Activated CD4-positive, alpha-beta memory T cell treated with anti-CD3 and anti-CD28 coated beads for 36 hours (primary cell): ENCODE data around the gene ZNF429. TPM values are rescaled to one million over a fixed set of nuclear protein-coding genes. Genes with fewer than 3 reads are reported as not detected.
"Not testable (repeated sequence)": the region's sequence is repeated elsewhere in the genome, so short reads cannot be mapped to it uniquely, and the experiment has no call there.

Experiments
- CTCF ChIA-PET: fragments of 350-600 bp; sonication (Branson Sonifier 250); formaldehyde crosslinking; loops from one replicate; lab custom pipeline; 2021; ENCODE audit warnings: antibody characterized with exemption, inconsistent platforms; lab: Charles Lee
- POLR2A ChIA-PET: fragments of 350-600 bp; sonication (Branson Sonifier 250); formaldehyde crosslinking; loops from one replicate; lab custom pipeline; 2021; ENCODE audit warnings: antibody characterized with exemption; lab: Charles Lee
- DNase-seq: peaks from one replicate; pipeline ENCODE4 v3.0.0-alpha.2; 2020
- H3K27ac Mint-ChIP-seq: one replicate; pipeline ENCODE4 v1.8.0; 2021; ENCODE audit warnings: mixed read lengths
- H3K27me3 Mint-ChIP-seq: one replicate; pipeline ENCODE4 v1.8.0; 2021; ENCODE audit warnings: mixed read lengths
- H3K36me3 Mint-ChIP-seq: one replicate; pipeline ENCODE4 v1.8.0; 2021; ENCODE audit warnings: mixed read lengths
- H3K4me1 Mint-ChIP-seq: one replicate; pipeline ENCODE4 v1.8.0; 2021; ENCODE audit warnings: low read depth, mixed read lengths
- H3K4me3 Mint-ChIP-seq: one replicate; pipeline ENCODE4 v1.8.0; 2021; ENCODE audit warnings: mild to moderate bottlenecking, mixed read lengths
- H3K9me3 Mint-ChIP-seq: one replicate; pipeline ENCODE4 v1.8.0; 2021; ENCODE audit warnings: mixed read lengths
- intact Hi-C: fragments of 100-400 bp; cut with micrococcal nuclease; formaldehyde crosslinking; loops from one replicate; pipeline ENCODE4 v1.15.1; 2023
- total RNA-seq, 2 experiments: library from RNA; stranded (reverse); gene quantifications; one replicate each; pipeline ENCODE4 v1.2.3, GENCODE V29; 2021

ZNF429 gene
- total RNA-seq, 2 experiments from 2014 or later = 9.0 to 9.5 TPM

DNA sequence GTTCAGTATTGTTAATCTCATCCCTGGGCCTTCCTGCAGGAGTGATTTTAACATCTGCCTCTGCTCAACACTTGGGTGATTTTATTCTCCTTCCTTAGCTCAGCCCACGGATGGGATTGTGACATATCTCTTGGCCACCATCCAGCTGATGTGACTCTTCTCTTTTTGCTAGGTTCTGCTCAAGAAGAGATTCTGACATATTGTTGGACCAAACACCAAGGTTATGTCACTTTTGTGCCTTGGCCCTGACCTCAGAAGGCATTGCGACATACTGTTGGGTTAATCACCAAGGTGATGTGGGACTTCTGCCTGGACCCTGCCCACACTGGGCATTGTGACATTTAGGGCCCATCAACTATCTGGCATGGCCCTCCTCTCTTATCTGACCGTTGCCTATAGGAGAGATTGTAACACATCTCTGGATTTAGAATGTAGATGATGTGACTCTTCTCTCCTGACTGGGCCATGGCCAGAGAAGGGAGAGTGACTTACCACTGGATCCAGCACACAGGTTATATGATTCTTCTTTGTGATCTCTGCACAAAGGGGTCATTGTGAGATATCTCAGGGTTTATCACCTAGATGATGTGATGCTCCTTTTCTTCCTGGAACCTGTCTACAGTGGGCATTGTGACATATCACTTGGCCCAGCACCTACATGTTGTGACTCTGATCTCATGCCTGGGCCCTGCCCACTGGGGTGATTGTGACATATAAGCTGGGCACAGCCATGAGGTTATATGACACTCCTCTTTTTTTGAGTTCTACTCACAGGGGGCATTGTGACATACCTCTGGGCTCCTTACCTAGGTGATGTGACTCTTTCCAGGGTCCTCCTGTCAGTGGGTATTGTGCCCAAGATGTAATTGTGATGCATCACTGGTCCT lies 88.8 kb downstream of the ZNF429 start:
- no peak for DNase-seq
- no peak overlapping the region for H3K27ac Mint-ChIP-seq

DNA sequence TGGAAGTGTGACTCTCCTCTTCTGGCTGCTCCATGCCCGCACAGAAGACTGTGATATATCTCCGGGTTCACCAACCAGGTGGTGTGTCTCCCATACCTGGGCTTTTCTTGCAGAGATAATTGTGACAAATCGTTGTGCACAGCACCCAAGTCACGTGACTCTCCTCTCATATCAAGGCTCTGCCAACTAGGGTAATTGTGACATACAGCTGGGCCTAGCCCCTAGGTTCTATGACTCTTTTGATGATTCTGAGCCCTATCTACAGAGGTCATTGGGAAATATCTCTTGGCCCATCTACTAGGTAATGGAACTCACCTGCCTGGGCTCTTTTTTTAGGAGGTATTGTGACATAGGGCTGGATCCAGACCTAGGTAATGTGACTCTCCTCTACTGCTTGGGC lies 89.8 kb downstream of the ZNF429 start:
- H3K4me1 Mint-ChIP-seq = peaks cover 2% of the 10 kb centered on the region
- H3K27ac Mint-ChIP-seq = no peak overlapping the region
- H3K36me3 Mint-ChIP-seq = no peaks in the 10 kb centered on the region
- no peaks in the 10 kb centered on the region for H3K9me3 Mint-ChIP-seq
- POLR2A ChIA-PET = no interaction called here
- no peak overlapping the region for H3K4me3 Mint-ChIP-seq
- no peak for DNase-seq
- CTCF ChIA-PET = no interaction called here
- no peaks in the 10 kb centered on the region for H3K27me3 Mint-ChIP-seq
- intact Hi-C loops = no loop called here

More for the DNA sequence above, 88.8 kb downstream of the ZNF429 start:
- Mint-ChIP-seq H3K4me1 (peaks cover 2% of the 10 kb centered on the region), H3K9me3 (no peaks in the 10 kb centered on the region), H3K36me3 (no peaks in the 10 kb centered on the region), H3K27me3 (no peaks in the 10 kb centered on the region), H3K4me3 (no peak overlapping the region)
- ChIA-PET CTCF (no interaction called here), POLR2A (no interaction called here)
- intact Hi-C loops = no loop called here

DNA sequence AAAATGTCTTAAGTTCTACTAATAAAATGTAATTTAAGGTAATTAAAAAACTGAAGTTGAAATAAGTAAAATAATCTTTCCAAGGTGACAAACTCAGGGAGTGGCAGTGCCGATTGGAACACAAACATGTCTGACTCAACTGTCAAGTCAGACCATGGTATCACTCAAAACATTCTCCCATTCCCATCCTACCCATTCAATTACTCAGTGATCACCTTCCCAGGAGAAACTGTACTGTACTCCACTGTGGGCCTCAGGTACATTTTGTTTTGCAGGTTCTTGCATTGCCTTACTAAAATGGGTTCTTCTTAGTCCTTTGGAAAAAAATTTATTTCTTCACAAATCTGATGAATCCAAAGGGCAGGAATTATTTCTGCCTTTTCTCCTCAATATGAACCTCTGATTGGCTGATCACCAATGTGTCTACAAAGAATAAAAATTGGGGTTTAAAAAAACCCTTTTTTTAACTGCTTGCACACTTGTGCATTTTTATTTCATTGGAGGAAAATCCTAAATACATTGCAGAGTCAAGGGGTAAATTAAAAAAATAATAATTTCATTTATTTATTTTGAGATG lies 96.8 kb downstream of the ZNF429 start:
- DNase-seq = no peak
- Mint-ChIP-seq H3K27ac (no peak overlapping the region), H3K4me1 (peaks cover 19% of the 10 kb centered on the region), H3K27me3 (no peaks in the 10 kb centered on the region), H3K9me3 (no peaks in the 10 kb centered on the region), H3K36me3 (no peaks in the 10 kb centered on the region), H3K4me3 (no peak overlapping the region)
- POLR2A ChIA-PET = no interaction called here
- CTCF ChIA-PET = no interaction called here
- intact Hi-C loops = no loop called here

DNA sequence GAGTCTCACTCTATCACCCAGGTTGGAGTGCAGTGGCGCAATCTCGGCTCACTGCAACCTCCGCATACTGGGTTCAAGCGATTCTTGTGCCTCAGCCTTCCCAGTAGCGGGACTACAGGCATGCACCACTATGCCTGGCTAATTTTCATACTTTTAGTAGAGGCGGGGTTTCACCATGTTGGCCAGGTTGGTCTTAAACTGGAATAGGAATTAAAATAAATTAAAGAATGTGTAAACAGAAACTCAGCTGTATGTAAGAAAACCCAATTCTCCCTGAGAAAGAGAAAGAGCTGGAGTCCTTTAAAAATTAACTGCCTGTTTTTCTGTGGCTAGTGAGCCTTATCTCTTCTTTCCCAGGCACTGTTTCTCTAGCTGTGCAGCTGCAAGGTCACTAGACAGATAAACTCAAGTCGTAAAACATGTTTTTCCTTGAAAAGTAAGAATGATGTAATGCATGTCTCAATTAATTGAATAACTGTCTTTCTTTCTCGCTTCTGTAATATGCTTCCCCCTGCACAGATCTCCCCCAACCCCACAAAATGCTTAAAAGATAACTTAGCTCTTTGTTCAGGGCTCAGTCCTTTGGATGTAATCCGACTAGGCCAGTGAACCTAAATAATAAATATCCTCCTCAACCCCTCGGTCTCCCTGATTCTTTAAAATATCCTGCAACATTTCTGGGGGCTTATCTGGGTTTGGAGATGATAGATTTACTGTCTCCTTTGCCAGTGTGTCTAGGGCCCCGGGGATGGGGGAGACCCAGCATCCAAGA lies 97.4 kb downstream of the ZNF429 start:
- intact Hi-C loops, H3K27me3 Mint-ChIP-seq, H3K9me3 Mint-ChIP-seq, CTCF ChIA-PET, POLR2A ChIA-PET, H3K4me3 Mint-ChIP-seq, H3K36me3 Mint-ChIP-seq, H3K27ac Mint-ChIP-seq, DNase-seq: not testable (repeated sequence)
- H3K4me1 Mint-ChIP-seq = peaks cover 19% of the 10 kb centered on the region

GRCh38 chr19:21603431-21604231 lies 98.2 kb downstream of the ZNF429 start:
- intact Hi-C loops = no loop called here
- peaks cover 19% of the 10 kb centered on the region for H3K4me1 Mint-ChIP-seq
- CTCF ChIA-PET = no interaction called here
- H3K27me3 Mint-ChIP-seq = no peaks in the 10 kb centered on the region
- peak overlapping the region; percentile 72 for H3K4me3 Mint-ChIP-seq
- DNase-seq = no peak
- no peaks in the 10 kb centered on the region for H3K9me3 Mint-ChIP-seq
- no peaks in the 10 kb centered on the region for H3K36me3 Mint-ChIP-seq
- POLR2A ChIA-PET = interaction anchor here (1.4 kb wide), 1 partner anchor 232 kb away, joined by 3 read pairs; the partner anchor contains the start of gene ZNF43
- no peak overlapping the region for H3K27ac Mint-ChIP-seq

DNA sequence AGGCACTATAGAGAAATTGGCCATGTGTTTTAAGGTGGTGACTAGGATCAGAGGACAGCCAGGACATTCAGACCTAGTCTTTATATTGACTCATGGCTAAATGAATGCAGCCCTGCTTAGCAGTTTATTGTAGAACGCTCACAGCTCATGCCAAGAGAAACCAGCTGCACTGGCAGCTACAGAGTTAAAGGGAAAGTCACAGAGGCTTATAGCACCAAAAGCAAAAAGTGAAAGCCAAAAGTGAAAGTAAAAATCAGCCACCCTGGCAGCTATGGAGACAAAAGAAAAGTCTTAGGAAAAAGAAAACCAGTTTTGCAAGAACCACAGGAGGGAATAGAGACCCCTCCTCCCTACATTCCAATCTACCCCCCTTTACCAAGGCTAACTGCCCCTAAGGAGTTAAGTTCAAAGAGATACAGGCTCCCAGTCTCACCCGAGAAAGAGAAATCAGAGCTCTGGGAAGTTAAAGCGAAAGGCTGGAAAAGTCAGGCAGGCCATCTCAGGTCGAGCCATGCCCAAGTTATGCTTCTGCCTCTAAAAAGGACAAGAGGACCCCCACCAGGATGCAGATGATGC lies 99.0 kb downstream of the ZNF429 start:
- H3K27ac Mint-ChIP-seq = peak overlapping the region; percentile 24
- H3K4me3 Mint-ChIP-seq = peak overlapping the region; percentile 72
- CTCF ChIA-PET = no interaction called here
- POLR2A ChIA-PET = interaction anchor here (1.4 kb wide), 1 partner anchor 231 kb away, joined by 3 read pairs; the partner anchor contains the start of gene ZNF43
- no peaks in the 10 kb centered on the region for H3K27me3 Mint-ChIP-seq
- peak; percentile 17 for DNase-seq
- H3K9me3 Mint-ChIP-seq = no peaks in the 10 kb centered on the region
- intact Hi-C loops = no loop called here
- peaks cover 19% of the 10 kb centered on the region for H3K4me1 Mint-ChIP-seq
- H3K36me3 Mint-ChIP-seq = no peaks in the 10 kb centered on the region

Other genes starting within 250 kb of the ZNF429 start
- 10 to 100 TPM; 10.1 to 11.1 TPM for gene ZNF708, start 176.2 kb upstream of the ZNF429 start, total RNA-seq
- 10 to 100 TPM; 11.8 to 15.3 TPM for gene ZNF738, start 146.6 kb upstream of the ZNF429 start, total RNA-seq
- 10 to 100 TPM in 1 of 2 experiments, 1 to 10 TPM in 1; 9.6 to 11.1 TPM for gene ZNF493, start 108.5 kb upstream of the ZNF429 start, total RNA-seq